ENCODE results near the gene SEMA3A.
"Not testable (repeated sequence)": the region's sequence is repeated elsewhere in the genome, so short reads cannot be mapped to it uniquely, and the experiment has no call there.

Gene SEMA3A

DNA sequence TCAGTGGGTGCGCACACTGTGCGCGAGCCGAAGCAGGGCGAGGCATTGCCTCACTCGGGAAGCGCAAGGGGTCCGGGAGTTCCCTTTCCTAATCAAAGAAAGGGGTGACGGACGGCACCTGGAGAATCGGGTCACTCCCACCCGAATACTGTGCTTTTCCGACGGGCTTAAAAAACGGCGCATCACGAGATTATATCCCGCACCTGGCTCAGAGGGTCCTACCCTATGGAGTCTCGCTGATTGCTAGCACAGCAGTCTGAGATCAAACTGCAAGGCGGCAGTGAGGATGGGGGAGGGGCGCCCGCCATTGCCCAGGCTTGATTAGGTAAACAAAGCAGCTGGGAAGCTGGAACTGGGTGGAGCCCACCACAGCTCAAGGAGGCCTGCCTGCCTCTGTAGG, 44.2 kb downstream of the SEMA3A start:
- DNase-seq, result not testable (repeated sequence)

DNA sequence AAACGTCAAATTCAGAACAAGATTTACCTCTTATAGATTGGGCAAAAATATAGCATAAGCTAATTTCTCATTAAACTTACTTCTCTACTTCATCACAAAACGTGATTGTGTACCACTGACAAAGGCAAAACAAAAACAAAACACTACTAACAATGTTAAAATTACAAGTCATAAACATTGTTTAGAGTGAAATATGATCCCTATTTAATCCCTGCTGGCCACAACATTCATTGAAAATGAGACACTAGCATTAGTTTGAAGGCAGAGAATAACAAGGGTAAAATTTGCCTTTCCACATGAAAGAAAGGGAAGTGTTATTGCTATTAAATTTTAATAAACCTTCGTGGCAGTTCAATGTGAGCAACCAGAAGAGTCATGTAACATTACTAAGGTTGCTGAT, 45.0 kb downstream of the SEMA3A start:
- no peak for DNase-seq

DNA sequence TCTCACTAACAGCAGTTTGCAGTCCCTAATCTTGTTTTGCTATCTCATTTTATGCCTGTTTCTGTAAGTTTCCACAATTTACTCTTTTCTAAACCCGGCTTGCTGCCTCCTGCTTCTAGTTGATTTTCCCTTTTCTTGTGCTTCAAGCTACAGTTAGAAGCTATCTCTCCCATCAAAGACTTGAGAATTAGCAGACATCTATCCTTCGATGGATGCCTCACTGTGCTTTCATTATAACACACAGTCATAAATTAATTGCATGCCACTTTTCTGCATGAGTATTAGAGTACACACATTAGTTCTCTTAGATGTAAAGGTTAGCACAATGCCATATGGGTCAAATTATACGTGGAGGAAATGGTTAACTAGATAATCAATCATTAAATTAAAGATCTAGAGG, 48.7 kb downstream of the SEMA3A start:
- no peak for DNase-seq

DNA sequence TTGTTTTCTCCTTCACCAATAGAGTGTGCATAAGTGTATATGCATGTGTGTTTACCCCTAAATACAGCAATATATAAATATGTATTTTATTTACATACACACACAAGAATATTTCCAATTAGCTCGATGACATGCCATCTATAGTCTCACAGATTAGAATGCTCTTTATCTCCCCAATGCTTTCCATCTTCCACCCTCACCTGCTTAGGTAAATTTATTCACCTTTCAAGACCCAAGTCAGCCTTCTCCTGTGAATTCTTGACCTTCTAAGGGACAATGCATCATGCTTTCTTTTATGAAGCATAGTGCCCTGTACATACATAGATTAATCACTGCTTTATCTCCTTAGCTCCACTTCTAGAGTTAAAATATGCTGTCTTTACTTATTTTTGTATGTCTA, 49.7 kb downstream of the SEMA3A start:
- no peak for DNase-seq

DNA sequence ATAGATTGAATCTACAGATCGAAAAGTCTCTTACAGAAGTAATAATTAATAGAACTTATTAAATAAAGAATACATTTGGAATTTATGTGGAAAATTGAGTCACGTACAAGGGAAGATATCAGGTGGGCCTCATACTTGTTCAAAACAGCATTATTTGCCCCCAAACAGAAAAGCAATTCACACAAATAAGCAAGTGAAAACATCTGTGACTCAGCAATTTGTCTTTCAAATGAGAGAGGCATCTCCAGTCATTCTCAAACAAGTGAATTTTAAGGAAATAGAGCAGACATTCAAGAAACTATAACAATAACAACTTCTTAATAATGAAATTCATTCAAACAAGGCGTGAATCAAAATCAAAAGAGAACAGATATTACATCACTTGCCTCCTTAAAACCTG, 50.1 kb downstream of the SEMA3A start:
- no peak for DNase-seq

DNA sequence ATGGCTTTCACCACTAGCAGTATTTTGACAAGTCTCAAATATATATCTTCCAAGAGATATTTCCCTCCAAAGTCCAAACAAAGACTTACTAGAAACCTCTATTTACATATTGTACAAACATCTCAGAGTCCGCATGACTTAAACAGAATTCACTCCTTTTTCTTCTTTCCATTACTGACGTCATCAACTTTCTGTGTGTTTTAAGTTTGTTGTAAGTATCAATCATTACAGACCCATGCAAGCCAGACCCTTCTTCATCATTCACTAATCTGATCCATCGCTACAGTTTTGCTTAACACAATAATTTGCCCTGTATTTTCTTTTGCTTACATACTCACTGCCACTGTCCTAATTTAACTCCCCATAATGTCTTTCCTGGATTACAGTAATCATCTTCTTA, 51.9 kb downstream of the SEMA3A start:
- no peak for DNase-seq

DNA sequence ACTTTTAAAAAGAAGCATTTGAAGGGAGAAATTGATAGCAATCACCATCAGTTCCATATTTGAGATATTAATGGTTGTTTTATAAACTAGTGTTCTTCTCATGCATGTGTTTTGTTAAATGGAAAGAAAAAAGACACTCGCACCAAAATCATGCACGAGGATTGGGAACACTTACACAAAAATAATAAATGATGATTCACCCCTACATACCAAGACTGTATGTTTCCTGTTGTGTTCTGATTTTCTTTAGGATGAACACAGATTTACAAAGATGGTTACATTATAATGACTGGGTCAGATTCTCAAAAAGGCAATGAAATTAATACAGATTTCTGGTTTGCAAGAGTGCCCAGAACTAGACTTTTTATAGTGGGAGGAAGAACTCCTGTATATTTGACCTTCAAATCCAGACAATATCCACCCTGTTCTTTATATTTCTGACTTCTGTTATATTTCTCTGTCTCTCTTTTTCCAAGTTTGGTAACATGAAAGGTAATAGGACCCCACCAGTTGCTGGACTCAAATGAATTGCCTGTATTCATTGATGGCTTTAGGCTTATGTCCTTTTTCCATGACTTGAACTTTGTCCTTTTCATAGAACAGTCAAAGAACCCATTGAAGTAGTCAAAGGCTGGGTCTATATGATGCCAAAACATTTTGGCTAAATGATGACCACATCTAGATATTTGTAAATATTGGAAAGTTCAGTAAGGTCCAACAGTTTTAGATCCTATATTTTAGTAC, 54.4 kb downstream of the SEMA3A start:
- no peak for DNase-seq

DNA sequence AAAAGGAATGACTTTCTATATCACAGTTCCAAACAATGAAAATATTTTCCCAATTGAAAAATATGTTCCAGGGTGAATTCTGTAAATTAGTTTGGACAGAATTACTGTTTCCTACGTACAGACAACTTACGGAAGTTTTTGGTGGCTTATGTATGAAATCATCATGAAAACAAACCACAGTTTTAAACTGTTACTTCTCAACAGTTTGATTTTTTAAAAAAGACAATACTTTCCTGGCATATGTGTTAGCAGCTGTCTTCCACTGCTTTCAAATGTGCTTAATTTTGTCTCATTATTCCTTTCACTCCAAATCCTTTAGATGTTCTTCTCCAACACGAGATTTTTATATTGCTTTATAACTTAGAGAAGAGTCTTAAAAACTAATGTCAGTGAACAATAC, 56.2 kb downstream of the SEMA3A start:
- DNase-seq, result no peak

DNA sequence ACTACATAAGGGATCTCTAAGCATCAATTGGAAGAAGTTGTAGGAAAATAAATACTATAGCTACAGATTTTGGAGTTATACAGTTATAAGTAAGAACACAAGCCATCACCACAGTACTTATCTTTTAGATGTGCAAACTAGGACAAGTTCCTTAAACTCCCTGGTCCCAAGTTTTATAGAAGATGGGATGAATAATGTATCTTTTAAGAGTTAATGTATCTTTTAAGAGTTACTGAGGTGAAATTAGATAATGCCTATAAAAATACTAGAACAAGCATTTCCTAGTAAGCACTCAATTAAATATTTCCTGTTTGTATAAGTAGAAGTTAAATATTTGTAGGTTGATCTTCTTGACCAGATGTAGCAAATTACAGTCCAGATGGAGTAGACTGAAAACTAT, 56.8 kb downstream of the SEMA3A start:
- DNase-seq, result no peak

DNA sequence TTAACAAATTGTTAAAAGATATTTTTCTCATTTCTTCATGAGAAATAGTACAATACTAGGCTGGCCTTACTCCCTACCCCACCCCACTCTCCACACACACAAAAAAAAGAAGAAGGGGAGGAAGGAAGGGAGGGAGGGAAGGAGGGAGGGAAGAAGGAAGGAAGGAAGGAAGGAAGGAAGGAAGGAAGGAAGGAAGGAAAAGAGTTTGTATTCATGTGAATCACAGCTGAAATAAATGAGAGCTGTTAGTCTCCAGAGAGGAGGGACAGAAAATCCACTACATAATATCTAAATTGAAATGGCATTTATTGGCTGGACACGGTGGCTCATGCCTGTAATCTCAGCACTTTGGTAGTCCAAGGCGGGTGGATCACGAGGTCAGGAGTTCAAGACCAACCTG, 57.8 kb downstream of the SEMA3A start:
- DNase-seq, result no peak

DNA sequence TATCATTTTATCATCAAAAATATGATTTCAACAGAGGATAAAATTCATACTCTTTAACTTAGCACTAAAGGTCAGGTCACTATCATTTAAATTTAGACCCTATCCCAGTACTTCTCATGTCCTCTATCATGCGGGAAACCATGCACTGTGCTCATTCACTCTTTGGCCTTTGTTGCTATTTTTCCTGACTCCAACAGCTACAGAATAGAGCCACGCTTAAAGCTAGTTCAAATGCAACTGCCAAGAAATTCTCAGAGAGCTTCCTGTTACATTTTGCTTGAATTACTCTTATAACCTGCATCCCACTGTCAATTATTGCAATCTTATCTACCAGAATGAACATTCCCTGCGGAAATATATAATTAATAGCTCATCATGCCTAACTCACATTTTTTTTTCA, 58.3 kb downstream of the SEMA3A start:
- no peak for DNase-seq

DNA sequence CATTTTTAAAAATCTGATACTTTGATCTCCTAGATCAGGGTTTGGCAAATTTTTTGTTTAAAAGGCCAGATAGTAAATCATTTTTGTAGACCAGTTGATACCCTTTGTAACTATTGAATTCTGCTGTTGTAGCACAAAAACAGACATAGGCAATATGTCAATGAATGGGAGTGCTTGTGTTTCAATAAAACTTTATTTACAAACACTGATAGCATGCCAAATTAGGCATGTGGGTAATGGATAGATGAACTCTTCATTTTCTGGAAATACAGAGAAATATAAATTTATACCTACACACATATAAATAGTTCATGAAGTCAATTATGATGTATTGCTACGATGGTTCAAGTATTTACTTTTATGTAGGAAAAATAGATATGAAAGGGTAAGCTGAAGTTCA, 60.4 kb downstream of the SEMA3A start:
- DNase-seq, result no peak

DNA sequence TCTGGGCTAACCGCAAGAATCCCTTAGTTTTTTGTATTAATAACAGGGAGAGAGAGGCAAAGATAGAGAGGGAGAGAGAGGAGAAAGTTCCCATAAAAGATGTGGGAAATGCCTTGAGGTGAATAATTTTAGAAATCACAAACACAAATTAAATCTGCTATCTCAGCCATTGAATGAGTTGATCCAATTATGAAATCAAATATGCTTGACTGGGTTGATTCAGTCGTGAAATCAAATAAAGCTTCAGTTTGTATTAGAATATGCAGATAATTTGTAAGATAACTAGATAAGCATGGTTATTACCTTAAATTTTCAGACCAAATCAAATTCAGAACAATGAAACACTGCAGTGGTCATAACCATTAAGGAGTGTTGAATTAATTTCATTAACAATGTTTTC, 68.9 kb downstream of the SEMA3A start:
- no peak for DNase-seq

DNA sequence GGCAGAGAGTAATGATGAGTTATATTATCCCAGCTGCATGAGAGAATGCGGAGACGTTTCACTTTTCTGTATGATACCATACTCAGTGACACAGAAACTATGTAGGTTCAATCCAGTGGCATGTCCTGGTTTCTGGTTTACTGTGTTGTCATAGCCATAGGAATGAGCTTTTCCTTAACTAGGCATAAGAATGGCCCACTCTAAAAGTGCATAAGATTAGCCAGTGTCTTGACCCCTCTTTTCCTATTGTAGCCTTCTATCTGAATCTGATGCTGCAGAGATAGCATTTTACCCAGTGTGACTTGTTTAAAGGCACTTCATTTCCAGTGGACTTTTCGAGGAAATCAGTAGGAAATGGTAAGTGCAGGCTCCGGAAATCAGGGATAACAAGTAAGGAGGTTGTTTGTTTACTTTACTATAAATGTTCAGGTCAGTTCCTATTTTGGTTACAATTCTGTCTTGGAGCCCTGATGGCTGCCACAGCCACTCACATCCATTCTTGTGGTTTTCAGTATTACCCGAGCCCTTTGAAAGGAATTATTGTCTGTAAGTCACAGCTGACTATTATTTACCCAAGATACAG, 70.5 kb downstream of the SEMA3A start:
- DNase-seq, result no peak

DNA sequence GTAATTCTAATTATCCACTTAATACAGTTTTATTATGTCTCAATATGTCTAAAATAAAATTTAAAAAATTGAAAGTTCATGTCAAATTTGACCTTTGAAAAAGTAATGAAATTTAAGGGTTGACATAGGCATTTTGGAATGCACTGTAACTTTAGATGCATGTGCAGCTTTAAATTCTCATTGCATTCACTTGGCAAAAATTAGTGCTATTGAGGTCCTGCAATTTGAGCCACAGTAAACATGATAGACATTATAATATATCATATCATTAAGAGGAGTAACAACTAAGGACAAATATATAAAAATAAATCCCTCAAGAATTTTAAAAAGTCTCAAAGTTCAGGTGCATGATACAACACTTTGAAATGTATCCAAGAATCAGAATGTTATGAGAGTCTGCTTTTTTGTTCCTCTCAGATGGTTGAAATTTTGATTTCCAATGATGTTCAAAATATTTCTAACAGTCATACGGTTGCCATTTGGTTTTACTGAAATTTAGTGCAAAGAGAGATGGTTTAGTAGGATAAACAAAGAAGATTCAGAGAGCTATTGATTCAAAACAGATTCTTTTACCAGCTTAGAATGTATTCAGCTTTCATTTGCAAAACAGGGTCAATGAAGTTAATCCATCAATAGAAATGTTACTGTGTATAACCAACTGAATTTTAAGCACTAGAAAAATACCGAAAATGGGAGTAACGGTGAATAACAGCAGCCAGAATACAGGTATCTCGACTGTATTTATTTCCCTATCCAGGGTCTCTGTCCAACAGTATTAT, 71.8 kb downstream of the SEMA3A start:
- DNase-seq, result no peak

DNA sequence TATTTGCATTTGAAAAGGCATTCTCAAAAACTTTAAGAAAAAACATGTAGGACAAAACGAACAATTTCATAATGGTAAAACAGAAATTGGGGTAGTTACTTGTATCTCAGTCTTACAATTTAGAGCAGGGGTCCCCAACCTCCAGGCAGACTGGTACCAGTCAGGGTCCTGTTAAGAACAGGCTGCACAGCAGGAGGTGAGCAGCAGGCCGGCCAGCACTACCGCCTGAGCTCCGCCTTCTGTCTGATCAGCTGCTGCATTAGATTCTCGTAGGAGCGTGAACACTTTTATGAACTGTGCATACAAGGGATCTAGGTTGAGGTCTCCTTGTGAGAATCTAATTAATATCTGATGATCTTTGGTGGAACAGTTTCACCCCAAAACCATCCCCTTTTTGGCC, 77.3 kb downstream of the SEMA3A start:
- no peak for DNase-seq

DNA sequence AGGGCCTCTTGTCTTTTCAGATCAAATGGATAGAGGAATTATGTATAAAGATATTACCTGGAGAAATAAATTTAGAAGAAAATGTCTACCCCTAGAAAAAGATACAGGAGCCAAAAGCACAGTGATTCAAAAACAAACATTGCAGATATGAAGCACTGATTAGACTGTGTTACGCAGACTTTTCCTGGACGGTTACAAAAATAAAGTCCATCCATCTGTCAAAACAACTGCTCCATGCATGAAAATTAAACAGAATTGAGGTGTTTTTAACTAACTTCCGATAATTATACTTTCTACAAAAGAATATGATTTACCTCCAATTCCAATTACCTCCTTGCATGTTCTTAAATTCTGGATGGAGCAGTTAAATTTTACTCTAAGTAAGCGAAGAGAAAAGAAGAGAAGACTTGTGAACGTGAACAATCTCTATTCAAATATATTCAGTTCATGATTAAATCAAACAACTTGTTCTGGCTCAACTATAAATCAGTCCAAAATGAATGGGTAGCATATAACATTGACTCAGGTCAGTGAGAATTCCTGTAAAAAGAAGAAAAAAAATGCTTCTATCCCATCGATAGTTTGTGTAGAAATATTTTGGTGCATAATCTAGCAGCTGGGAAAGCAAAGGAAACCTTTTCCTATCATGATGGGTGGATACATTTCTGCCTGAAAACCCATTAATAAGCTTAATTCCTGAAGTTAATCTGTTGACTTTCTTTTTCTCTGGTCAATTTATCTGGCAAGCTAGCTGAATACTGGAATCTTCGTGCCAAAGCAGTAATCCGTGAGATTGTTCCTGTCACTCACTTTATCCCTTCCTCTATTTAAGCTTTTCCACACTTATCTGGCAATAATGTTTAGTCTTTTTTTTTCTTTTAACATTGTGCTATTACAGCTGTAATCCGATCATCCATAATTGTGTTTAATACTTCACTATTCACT, 80.4 kb downstream of the SEMA3A start:
- DNase-seq, result no peak

DNA sequence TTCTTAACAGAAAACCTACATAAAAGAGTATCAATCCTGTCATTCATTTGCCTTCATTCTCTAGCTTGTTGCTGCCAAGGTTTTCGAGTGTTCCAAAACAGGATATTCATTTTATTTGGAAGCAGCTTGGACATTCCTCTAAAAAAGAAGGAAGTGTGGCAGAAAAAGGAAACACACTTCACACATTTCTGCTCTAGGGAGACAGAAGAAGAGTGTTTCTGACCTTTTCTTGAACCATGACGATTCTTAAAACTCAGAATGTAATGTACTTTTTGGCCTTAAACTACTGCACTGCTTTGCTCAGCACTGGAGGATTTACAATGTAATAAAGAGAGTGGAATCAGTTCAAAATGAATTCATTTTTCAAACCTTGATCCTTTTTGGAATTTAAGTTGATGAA, 81.3 kb downstream of the SEMA3A start:
- DNase-seq, result no peak

DNA sequence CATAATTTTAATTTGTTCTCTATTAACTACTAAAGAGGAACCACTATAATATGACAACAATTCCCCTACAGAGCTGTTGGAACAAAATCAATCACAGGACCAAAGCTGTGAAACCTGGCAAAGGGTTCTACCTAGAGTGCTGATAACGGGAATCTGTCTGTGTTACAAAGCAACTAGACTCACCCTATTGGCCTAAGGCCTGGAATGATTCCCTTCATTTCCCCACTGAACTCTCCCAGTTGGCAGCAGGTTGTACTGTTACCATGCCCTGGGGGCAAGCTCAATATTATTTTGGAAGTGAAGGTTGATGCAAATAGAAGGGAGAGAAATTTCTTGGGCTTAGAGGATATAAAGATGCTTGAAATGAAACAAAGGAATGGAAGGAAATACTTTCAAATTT, 81.8 kb downstream of the SEMA3A start:
- DNase-seq, result no peak

DNA sequence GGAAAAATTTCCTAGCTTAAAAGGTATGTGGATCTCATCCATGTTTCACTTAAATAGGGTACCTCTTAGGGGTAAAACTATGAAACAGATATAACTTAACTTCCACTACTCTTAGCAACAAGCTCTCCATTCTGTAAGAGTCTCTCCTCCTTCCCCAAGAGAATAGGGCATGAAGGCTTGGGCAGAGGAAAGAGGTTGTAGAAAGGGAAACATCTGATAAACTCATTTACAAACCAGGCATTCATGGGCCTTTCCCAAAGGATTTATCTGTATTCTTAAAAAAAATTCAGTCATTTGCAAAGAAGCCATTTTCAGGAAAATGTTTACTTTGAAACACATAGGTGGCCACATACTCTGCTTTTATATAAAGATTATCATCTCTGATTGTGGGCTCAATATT, 82.7 kb downstream of the SEMA3A start:
- DNase-seq, result no peak

DNA sequence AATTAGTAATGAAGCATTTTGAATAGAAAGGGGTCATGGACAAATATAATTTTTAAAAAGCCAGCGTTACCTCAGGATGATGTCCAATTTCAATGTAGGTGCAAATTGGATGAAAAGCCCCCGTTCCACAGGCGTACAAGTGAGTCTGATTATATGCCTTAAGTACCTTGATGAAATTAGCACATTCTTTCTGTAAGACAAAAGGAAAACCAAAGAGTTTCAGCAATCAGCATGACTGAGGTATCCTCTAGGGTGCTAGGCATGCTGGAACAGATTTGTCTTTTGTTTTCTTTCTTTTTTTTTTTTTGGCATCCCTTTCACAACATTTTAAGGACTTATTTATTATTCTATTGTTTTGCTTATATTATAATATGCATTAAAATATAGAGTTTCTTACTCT, 84.2 kb downstream of the SEMA3A start:
- DNase-seq, result no peak

DNA sequence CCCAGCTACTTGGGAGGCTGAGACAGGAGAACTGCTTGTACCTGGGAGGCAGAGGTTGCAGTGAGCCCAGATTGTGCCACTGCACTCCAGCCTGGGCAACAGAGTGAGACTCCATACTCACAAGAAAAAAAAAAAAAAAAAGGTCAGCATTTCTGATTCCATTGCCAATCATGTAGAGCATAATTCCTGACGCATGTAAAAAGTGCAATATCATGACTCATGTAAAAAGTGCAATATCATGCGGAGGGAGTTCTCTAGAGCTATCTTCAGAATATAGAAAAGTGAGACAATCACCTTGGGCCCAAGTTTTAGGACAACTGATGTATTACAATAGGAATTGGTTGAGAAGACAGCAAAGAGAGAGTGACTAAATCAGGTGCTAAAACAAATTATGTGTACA, 85.8 kb downstream of the SEMA3A start:
- DNase-seq, result no peak

DNA sequence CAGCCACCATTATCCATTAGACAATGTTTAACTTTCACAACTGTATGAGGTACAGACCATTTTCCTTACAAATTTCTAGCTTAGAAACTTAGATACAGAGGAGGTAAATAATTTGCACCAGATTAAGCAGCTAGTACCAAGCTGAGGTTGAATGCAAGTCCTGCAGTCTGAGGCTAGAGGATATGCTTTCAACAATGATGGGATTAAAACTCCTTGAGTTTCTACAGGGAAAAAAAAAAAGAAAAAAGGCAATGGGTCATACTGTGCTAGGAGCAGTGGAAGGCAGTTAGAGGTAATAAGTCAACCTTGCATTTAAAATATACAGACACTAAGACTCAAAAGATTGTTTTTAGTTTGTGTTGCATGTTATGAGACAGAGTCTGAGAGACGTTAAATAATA, 86.5 kb downstream of the SEMA3A start:
- DNase-seq, result no peak

Data from activated gamma-delta T cell treated with Interleukin-2 at 50 U/mL for 16 hours (primary cell).